ENCODE measurements around the gene ITPR2.

DNA sequence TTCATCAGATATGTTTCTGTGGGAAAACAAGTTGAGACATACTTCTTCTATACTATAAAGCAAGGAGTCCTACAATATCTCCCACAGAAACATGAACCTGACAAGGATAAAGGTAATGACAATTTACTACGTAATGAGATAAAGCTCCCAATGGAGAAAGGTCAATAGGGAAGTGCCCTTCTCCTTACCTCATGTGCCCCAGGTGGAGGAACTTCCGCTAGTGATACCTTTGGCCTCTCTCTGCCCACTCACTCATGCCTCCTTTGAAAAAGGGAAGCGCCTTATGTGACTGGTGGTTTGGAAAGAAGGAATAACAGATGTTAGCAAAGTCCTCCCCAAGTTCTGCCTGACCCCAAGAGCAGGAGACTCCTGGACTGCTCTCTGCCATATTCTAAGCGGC lies 305.3 kb downstream of the ITPR2 start:
- TF ChIP-seq, protein P1, sequence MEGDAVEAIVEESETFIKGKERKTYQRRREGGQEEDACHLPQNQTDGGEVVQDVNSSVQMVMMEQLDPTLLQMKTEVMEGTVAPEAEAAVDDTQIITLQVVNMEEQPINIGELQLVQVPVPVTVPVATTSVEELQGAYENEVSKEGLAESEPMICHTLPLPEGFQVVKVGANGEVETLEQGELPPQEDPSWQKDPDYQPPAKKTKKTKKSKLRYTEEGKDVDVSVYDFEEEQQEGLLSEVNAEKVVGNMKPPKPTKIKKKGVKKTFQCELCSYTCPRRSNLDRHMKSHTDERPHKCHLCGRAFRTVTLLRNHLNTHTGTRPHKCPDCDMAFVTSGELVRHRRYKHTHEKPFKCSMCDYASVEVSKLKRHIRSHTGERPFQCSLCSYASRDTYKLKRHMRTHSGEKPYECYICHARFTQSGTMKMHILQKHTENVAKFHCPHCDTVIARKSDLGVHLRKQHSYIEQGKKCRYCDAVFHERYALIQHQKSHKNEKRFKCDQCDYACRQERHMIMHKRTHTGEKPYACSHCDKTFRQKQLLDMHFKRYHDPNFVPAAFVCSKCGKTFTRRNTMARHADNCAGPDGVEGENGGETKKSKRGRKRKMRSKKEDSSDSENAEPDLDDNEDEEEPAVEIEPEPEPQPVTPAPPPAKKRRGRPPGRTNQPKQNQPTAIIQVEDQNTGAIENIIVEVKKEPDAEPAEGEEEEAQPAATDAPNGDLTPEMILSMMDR (conservative IDR thresholded peaks at IDR 0.05; ENCODE audit: low read length): no peak
- no peak for TF ChIP-seq EZH2phosphoT487 (IDR thresholded peaks at IDR 0.05; ENCODE audit: borderline replicate concordance, low read depth, low read length)
